ENCODE measurements around the gene RPS3.

- TF ChIP-seq NBN (IDR thresholded peaks at IDR 0.05; ENCODE audit: low read depth) (no peak), CHD2 (IDR thresholded peaks at IDR 0.05; ENCODE audit: low read depth, low read length) (no peak), BRCA1 (IDR thresholded peaks at IDR 0.05) (no peak), BRCA1 (CRISPR knock-in tag; IDR thresholded peaks at IDR 0.05) (no peak), FOXK1 (CRISPR knock-in tag; IDR thresholded peaks at IDR 0.05; ENCODE audit: borderline replicate concordance) (no peak), THRA (IDR thresholded peaks at IDR 0.05) (no peak), SP1 (CRISPR knock-in tag; IDR thresholded peaks at IDR 0.05) (no peak), SETDB1 (IDR thresholded peaks at IDR 0.05; ENCODE audit: low read length) (no peak), DPF2 (IDR thresholded peaks at IDR 0.05) (no peak), CTCF (IDR thresholded peaks at IDR 0.05 in 2 of 3, conservative IDR thresholded peaks at IDR 0.05 in 1 of 3; ENCODE audit: insufficient read depth in 2 of 3, low read depth in 1 of 3, low read length in 3 of 3) (no peak), ZKSCAN8 (CRISPR knock-in tag; IDR thresholded peaks at IDR 0.05) (no peak), ETV6 (IDR thresholded peaks at IDR 0.05; ENCODE audit: borderline replicate concordance in 1 of 2, low read depth in 2 of 2, low read length in 1 of 2) (no peak), ETV6 (CRISPR knock-in tag; IDR thresholded peaks at IDR 0.05; ENCODE audit: borderline replicate concordance) (no peak), ZC3H11A (IDR thresholded peaks at IDR 0.05; ENCODE audit: low read depth, low read length) (no peak)
- TF ChIP-seq, protein P1, sequence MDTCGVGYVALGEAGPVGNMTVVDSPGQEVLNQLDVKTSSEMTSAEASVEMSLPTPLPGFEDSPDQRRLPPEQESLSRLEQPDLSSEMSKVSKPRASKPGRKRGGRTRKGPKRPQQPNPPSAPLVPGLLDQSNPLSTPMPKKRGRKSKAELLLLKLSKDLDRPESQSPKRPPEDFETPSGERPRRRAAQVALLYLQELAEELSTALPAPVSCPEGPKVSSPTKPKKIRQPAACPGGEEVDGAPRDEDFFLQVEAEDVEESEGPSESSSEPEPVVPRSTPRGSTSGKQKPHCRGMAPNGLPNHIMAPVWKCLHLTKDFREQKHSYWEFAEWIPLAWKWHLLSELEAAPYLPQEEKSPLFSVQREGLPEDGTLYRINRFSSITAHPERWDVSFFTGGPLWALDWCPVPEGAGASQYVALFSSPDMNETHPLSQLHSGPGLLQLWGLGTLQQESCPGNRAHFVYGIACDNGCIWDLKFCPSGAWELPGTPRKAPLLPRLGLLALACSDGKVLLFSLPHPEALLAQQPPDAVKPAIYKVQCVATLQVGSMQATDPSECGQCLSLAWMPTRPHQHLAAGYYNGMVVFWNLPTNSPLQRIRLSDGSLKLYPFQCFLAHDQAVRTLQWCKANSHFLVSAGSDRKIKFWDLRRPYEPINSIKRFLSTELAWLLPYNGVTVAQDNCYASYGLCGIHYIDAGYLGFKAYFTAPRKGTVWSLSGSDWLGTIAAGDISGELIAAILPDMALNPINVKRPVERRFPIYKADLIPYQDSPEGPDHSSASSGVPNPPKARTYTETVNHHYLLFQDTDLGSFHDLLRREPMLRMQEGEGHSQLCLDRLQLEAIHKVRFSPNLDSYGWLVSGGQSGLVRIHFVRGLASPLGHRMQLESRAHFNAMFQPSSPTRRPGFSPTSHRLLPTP (IDR thresholded peaks at IDR 0.05; ENCODE audit: borderline replicate concordance, extremely low read depth, insufficient read length), result no peak
Measured at GRCh38 chr11:75387736-75388294, 11.5 kb upstream of the RPS3 start.

All from K562 (cell line).